Measurements from ENCODE around the gene FRRS1L. TPM values are rescaled to one million over a fixed set of nuclear protein-coding genes. Genes with fewer than 3 reads are reported as not detected.

Gene FRRS1L
- total RNA-seq, 1 donor from 2014 or later: not detected

GRCh38 chr9:109124121-109124520 lies 42.9 kb downstream of the FRRS1L start:
- Histone ChIP-seq H3K27me3 (ENCODE audit: control insufficient read depth, insufficient read depth, low read length) (no peaks in the 10 kb centered on the region), H3K4me3 (ENCODE audit: low read depth, low read length) (no peak overlapping the region), H3K36me3 (ENCODE audit: control insufficient read depth, insufficient read depth, low read length) (no peaks in the 10 kb centered on the region)
- TF ChIP-seq CTCF (IDR thresholded peaks at IDR 0.05; ENCODE audit: insufficient read depth, low read length, severe bottlenecking): no peak
- no peak for DNase-seq (ENCODE audit: low read depth)
- no peak for FAIRE-seq

DNA sequence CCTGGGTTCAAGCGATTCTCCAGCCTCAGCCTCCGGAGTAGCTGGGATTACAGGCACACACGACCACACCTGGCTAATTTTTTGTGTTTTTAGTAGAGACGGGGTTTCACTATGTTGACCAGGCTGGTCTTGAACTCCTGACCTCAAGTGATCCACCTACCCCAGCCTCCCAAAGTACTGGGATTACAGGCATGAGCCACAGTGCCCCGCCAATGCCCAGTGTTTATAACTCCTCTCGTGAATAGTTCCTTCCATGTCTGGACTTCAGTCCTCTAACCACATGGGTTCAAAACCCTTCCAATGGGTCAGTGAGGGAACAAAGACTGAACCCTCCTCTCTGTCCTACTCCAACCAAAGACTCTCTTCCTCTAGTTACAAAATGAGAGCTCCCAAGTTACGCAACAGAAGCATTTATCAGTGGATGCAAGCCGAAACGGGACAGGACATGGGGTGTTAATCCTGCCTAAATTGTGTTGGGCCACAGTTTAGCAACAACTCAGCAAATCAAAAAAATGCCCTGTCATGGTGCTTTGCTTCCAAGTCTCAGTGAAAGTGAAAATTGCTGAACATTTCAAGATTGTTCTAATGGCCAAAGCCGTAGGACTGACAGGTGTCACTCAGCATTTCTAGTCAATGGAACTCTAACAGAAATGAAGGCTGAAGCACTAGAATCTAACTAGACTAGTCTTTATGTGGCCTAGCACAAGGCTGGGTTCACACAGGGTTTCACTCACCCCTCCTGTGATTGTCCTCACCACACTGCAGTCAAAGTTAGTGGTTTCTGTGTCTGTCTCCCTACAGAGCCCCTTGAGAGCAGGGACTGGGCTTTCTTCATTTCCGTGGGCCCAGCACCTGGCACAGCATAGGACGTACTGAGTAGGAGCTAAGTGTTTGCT lies 44.1 kb downstream of the FRRS1L start:
- TF ChIP-seq CTCF (IDR thresholded peaks at IDR 0.05; ENCODE audit: insufficient read depth, low read length, severe bottlenecking): no peak
- H3K27me3 ChIP-seq (ENCODE audit: control insufficient read depth, insufficient read depth, low read length): no peaks in the 10 kb centered on the region
- H3K4me3 ChIP-seq (ENCODE audit: low read depth, low read length): no peak overlapping the region
- DNase-seq (ENCODE audit: low read depth) (no peak), FAIRE-seq (no peak)
- no peaks in the 10 kb centered on the region for H3K36me3 ChIP-seq (ENCODE audit: control insufficient read depth, insufficient read depth, low read length)

- FAIRE-seq: no peak
These were observed 45.7 kb downstream of the FRRS1L start for GRCh38 chr9:109121232-109121796.

GRCh38 chr9:109120204-109120789 lies 46.8 kb downstream of the FRRS1L start:
- DNase-seq (ENCODE audit: low read depth) (no peak), FAIRE-seq (no peak)
- no peak for TF ChIP-seq CTCF (IDR thresholded peaks at IDR 0.05; ENCODE audit: insufficient read depth, low read length, severe bottlenecking)
- peak overlapping the region; percentile 85 for H3K4me3 ChIP-seq (ENCODE audit: low read depth, low read length)
- no peaks in the 10 kb centered on the region for H3K27me3 ChIP-seq (ENCODE audit: control insufficient read depth, insufficient read depth, low read length)
- peaks cover 1% of the 10 kb centered on the region for H3K36me3 ChIP-seq (ENCODE audit: control insufficient read depth, insufficient read depth, low read length)

More at GRCh38 chr9:109121232-109121796, 45.7 kb downstream of the FRRS1L start:
- Histone ChIP-seq H3K27me3 (ENCODE audit: control insufficient read depth, insufficient read depth, low read length) (no peaks in the 10 kb centered on the region), H3K36me3 (ENCODE audit: control insufficient read depth, insufficient read depth, low read length) (peaks cover 1% of the 10 kb centered on the region), H3K4me3 (ENCODE audit: low read depth, low read length) (no peak overlapping the region)
- no peak for TF ChIP-seq CTCF (IDR thresholded peaks at IDR 0.05; ENCODE audit: insufficient read depth, low read length, severe bottlenecking)
- DNase-seq (ENCODE audit: low read depth): no peak

DNA sequence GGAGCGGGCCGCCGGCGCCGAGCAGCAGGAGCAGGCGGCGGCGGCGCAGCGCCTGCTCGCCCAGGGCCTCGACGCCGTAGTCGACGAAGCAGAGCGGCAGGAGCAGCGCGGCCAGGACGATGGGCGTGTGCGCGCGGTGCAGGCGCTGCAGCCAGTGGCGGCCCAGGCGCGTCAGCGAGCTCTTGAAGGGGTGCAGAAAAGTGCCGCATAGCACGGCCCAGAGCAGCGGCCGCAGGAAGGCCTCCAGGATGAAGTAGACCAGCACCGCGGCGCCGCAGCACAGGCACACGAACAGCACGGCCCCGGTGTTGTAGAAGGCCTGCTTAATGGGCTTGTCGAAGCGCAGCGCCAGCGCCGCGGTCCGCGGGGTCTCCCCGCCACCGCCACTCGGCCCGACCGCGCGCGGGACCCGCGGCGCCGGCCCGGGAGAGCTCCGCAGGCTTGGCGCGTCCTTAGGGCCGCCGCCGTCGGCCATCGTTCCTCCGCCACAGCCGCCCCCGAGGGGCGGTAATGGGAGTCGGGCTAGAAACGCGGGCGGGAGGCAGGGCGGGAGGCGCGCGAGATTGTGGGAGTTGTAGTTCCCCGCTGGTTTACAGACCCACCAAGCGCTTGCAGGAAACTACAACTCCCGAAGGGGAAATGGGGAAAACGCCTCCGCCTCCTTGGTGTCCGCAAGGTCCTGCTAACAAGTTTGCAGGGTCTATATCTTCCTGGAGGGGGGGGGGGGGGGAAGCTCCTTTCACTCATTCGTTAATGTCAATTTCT lies 47.4 kb downstream of the FRRS1L start, which contains the start of gene TMEM245:
TMEM245 (minus strand) TSS at position 509 of the 765 bp plus-strand sequence; CDS start at position 475, 34 bp downstream.
- H3K27me3 ChIP-seq (ENCODE audit: control insufficient read depth, insufficient read depth, low read length): no peaks in the 10 kb centered on the region
- no peak for TF ChIP-seq CTCF (IDR thresholded peaks at IDR 0.05; ENCODE audit: insufficient read depth, low read length, severe bottlenecking)
- H3K4me3 ChIP-seq (ENCODE audit: low read depth, low read length): peak within 1 kb of the TSS; percentile 85
- no peak for FAIRE-seq
- peak; percentile 98 for DNase-seq (ENCODE audit: low read depth)
- H3K36me3 ChIP-seq (ENCODE audit: control insufficient read depth, insufficient read depth, low read length): peaks cover 1% of the 10 kb centered on the region

Measured in bronchial epithelial cell (primary cell).